Fibroblast of lung (primary cell): ENCODE data around the gene MLC1. TPM values are rescaled to one million over a fixed set of nuclear protein-coding genes. Genes with fewer than 3 reads are reported as not detected.

Source experiments
- DNase-seq, 2 donors: peaks; one replicate each; pipeline versions ENCODE4 v3.0.0 to v3.0.0-alpha.2; 2010; ENCODE audit warnings: low read depth in 2 of 2
- H2AFZ ChIP-seq: 2 replicates; pipeline ENCODE4 v1.5.1; 2012; ENCODE audit warnings: low read length, control low read depth, inconsistent platforms
- H3K27ac ChIP-seq: 2 replicates; pipeline ENCODE4 v1.5.1; 2011; ENCODE audit warnings: low read length, control low read depth; ENCODE audit not compliant: insufficient read depth
- H3K27me3 ChIP-seq: 2 replicates; pipeline ENCODE4 v1.5.1; 2011; ENCODE audit warnings: mild to moderate bottlenecking, low read length; ENCODE audit not compliant: control insufficient read depth, insufficient read depth
- H3K36me3 ChIP-seq: 2 replicates; pipeline ENCODE4 v1.5.1; 2011; ENCODE audit warnings: low read length; ENCODE audit not compliant: control insufficient read depth, insufficient read depth
- H3K4me1 ChIP-seq: 2 replicates; pipeline ENCODE4 v1.5.1; 2011; ENCODE audit warnings: low read length; ENCODE audit not compliant: control insufficient read depth, insufficient read depth; ENCODE audit errors: extremely low read depth
- H3K4me2 ChIP-seq: 2 replicates; pipeline ENCODE4 v1.5.1; 2011; ENCODE audit warnings: low read length, control low read depth; ENCODE audit not compliant: insufficient read depth; ENCODE audit errors: extremely low read depth
- H3K4me3 ChIP-seq, 4 experiments: fragments of 200-600 bp in 1 of 4; sonication (generic) in 1 of 4; replicated peaks in 1 of 4; 2 replicates each; pipeline ENCODE4 v1.5.1; 2011 to 2016; ENCODE audit warnings: low read length in 4 of 4, low read depth in 3 of 4, mild to moderate bottlenecking in 3 of 4, control low read depth in 2 of 4, inconsistent platforms in 1 of 4, mixed read lengths in 1 of 4; ENCODE audit not compliant: insufficient read depth in 1 of 4; ENCODE audit errors: control extremely low read depth in 1 of 4
- H3K79me2 ChIP-seq: 2 replicates; pipeline ENCODE4 v1.5.1; 2012; ENCODE audit warnings: mild to moderate bottlenecking, low read length, inconsistent platforms; ENCODE audit not compliant: control insufficient read depth, insufficient read depth
- H3K9ac ChIP-seq: 2 replicates; pipeline ENCODE4 v1.5.1; 2011; ENCODE audit warnings: mild to moderate bottlenecking, low read length, control low read depth; ENCODE audit not compliant: insufficient read depth
- H3K9me3 ChIP-seq: 2 replicates; pipeline ENCODE4 v1.5.1; 2012; ENCODE audit warnings: low read depth, low read length; ENCODE audit not compliant: control insufficient read depth, insufficient read depth
- H4K20me1 ChIP-seq: 2 replicates; pipeline ENCODE4 v1.5.1; 2011; ENCODE audit warnings: low read length; ENCODE audit not compliant: control insufficient read depth, insufficient read depth; ENCODE audit errors: extremely low read depth
- CTCF ChIP-seq, 2 donors: IDR thresholded peaks in 1 of 2; conservative IDR thresholded peaks in 1 of 2; 1 replicate in 1 of 2; 2 replicates in 1 of 2; pipeline ENCODE4 v1.5.1; 2011 to 2012; ENCODE audit warnings: low read length in 2 of 2, control low read depth in 1 of 2, inconsistent platforms in 1 of 2, low read depth in 1 of 2, mild to moderate bottlenecking in 1 of 2
- EZH2 ChIP-seq: IDR thresholded peaks from 2 replicates; pipeline ENCODE4 v1.5.1; 2012; ENCODE audit warnings: low read length, control low read depth, mild to moderate bottlenecking; ENCODE audit errors: missing control alignments
- polyA plus RNA-seq, 2 donors: library from polyadenylated mRNA; depleted of rRNA in 1 of 2; stranded (reverse) in 1 of 2; unstranded in 1 of 2; fragments of >200 nt; gene quantifications; 2 replicates each; pipeline ENCODE4 v1.2.1, GENCODE V29; 2011 to 2012; ENCODE audit warnings: missing spikeins in 1 of 2
- total RNA-seq: library from RNA; depleted of rRNA; stranded (reverse); fragments of >200 nt; gene quantifications from 2 replicates; pipeline ENCODE4 v1.2.1, GENCODE V29; 2014

The MLC1 gene
- total and polyA plus RNA-seq, 2 donors (not counting 1 experiment from before 2014, with no cell fraction given): under 0.01 TPM; not detected in 1

- no peak overlapping the region for H2AFZ ChIP-seq
- no peak for TF ChIP-seq CTCF (conservative IDR thresholded peaks at IDR 0.05 in 1 of 2, IDR thresholded peaks at IDR 0.05 in 1 of 2; ENCODE audit: low read depth in 1 of 2, low read length in 2 of 2)
- TF ChIP-seq EZH2: no peak
- no peak overlapping the region for H3K27ac ChIP-seq
- no peak overlapping the region for H3K4me2 ChIP-seq
- no peaks in the 10 kb centered on the region for H3K36me3 ChIP-seq
- no peaks in the 10 kb centered on the region for H3K4me1 ChIP-seq
- no peaks in the 10 kb centered on the region for H4K20me1 ChIP-seq
- peaks cover 4% of the 10 kb centered on the region for H3K27me3 ChIP-seq
- no peak overlapping the region for H3K4me3 ChIP-seq
- DNase-seq: no peak
- no peaks in the 10 kb centered on the region for H3K79me2 ChIP-seq
- H3K9me3 ChIP-seq: no peaks in the 10 kb centered on the region
- no peak overlapping the region for H3K9ac ChIP-seq
Measured at GRCh38 chr22:50081426-50082196, 3.6 kb downstream of the MLC1 start.

GRCh38 chr22:50080077-50080465 lies 5.2 kb downstream of the MLC1 start:
- TF ChIP-seq EZH2: no peak
- no peak for TF ChIP-seq CTCF (conservative IDR thresholded peaks at IDR 0.05 in 1 of 2, IDR thresholded peaks at IDR 0.05 in 1 of 2; ENCODE audit: low read depth in 1 of 2, low read length in 2 of 2)
- Histone ChIP-seq H3K36me3 (no peaks in the 10 kb centered on the region), H3K4me2 (no peak overlapping the region), H3K9me3 (no peaks in the 10 kb centered on the region), H3K4me3 (no peak overlapping the region), H3K79me2 (no peaks in the 10 kb centered on the region), H3K27me3 (peaks cover under 1% of the 10 kb centered on the region), H2AFZ (no peak overlapping the region), H4K20me1 (no peaks in the 10 kb centered on the region), H3K9ac (no peak overlapping the region), H3K4me1 (no peaks in the 10 kb centered on the region), H3K27ac (no peak overlapping the region)
- no peak for DNase-seq

- H3K9me3 ChIP-seq: no peaks in the 10 kb centered on the region
- H3K4me3 ChIP-seq: no peak overlapping the region
- no peaks in the 10 kb centered on the region for H3K27me3 ChIP-seq
- H3K36me3 ChIP-seq: no peaks in the 10 kb centered on the region
- no peak overlapping the region for H3K27ac ChIP-seq
- H3K79me2 ChIP-seq: no peaks in the 10 kb centered on the region
- no peaks in the 10 kb centered on the region for H4K20me1 ChIP-seq
- H3K4me1 ChIP-seq: no peaks in the 10 kb centered on the region
- no peak for DNase-seq
- no peak overlapping the region for H3K9ac ChIP-seq
- TF ChIP-seq CTCF (conservative IDR thresholded peaks at IDR 0.05 in 1 of 2, IDR thresholded peaks at IDR 0.05 in 1 of 2; ENCODE audit: low read depth in 1 of 2, low read length in 2 of 2) (no peak), EZH2 (no peak)
- H3K4me2 ChIP-seq: no peak overlapping the region
- no peak overlapping the region for H2AFZ ChIP-seq
Measured at GRCh38 chr22:50078761-50079160, 6.5 kb downstream of the MLC1 start.
